ENCODE measurements around the gene FLYWCH1. TPM values are rescaled to one million over a fixed set of nuclear protein-coding genes. Genes with fewer than 3 reads are reported as not detected.

The FLYWCH1 gene
- polyA plus RNA-seq, 5 donors = 14.7 to 41.5 (median 20.0) TPM

- no peak for DNase-seq
Measured at GRCh38 chr16:2981177-2981898, 69.6 kb downstream of the FLYWCH1 start.

- no peak for DNase-seq
Measured at GRCh38 chr16:2981899-2982250, 70.1 kb downstream of the FLYWCH1 start.

DNA sequence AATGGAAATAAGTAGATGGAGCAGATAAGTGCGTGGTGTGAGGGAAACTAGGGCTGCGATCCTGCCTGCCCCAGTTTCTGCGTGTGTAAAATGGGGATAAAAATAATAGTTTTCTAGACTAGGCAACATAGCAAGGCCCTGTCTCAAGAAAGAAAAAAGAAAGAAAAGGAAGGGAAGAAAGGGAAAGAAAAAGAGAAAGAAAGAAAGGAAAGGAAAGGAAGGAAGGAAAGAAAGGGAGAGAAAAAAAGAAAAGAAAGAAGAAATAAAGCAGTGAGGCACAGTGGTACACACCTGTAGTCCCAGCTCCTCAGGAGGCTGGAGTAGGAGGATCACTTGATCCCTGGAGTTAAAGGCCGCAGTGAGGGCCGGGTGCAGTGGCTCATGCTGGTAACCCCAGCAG lies 70.7 kb downstream of the FLYWCH1 start:
- no peak for DNase-seq

DNA sequence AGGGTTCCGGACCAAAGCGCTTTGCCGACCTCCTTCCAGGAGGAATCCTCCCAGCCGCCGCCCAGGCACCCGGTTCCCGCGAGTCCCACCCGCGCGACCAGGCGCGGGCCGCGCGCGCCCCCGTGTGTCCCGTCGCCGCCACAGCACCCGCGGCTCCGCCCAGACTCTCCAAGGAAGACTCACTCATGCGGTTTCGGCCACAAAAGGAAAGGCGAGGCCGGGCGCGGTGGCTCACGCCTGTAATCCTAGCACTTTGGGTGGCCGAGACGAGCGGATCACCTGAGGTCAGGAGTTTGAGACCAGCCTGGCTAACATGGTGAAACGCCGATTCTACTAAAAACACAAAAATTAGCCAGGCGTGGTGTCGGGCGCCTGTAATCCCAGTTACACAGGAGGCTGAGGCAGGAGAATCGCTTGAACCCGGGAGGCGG lies 72.0 kb downstream of the FLYWCH1 start:
- DNase-seq = peak; percentile 65 to 73

DNA sequence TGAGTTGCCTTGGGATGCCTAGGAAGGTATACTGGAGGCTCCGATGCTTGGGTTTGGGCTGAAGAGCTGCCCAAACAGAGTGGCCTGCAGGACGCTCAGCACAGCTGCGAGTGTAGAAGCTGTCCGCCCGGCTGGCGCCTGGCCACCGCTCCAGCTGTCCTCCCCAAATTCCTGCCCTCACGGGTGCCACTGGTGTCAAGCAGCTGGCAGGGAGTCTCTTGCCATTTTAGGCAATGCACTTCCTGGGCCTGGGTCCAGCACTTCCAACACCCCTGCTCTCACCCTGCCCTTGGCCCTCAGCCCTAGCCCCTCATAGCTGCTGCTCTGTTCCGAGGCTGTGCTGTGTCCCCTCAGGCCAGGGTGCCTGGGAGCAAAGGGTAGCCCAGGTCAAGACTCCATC lies 73.7 kb downstream of the FLYWCH1 start:
- peak in 1 of 2 donors; percentile 68 for DNase-seq

DNA sequence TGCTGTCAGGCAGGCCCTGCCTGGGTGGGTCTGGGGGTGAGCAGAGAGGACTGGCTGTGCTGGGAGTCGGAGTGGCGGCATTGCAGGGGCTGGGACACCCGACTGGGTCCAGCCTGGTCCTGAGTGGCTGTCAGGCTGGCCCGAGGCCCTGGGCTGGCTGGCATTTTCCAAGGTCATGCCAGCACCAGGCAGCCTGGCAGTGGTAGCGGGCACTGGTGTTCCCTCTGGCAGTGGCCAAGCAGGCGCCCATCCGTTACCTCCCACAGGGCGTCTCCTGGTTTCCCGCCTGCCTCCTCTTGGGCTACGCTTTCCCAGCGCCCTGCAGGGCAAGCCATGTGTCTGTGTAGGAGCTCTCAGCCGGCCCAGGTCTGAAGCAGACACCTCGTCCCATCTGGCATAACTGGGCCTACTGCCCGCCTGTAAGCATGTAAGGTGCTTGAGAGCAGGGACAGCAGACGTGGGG lies 74.2 kb downstream of the FLYWCH1 start:
- no peak for DNase-seq

GRCh38 chr16:2986623-2987188 lies 75.0 kb downstream of the FLYWCH1 start:
- no peak for DNase-seq

DNA sequence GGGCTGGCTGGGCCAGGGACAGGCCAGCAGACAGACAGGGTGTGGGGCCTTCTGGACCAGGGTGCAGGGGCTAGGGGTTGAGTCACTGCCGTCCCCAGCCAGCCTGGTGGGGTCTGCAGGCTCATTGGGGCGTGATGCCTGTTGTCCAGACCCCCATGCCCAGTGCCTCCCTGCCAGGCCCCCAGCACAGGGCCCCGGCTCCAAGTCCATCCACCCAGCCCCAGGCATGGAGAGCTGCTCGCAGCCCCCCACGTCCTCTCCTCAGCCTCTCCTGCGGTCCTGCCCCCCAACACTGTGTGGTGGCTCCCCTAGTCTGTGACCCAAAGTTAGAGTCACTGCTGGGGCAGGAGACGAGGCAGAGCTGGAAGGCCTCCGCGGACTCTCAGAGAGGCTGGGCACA lies 75.6 kb downstream of the FLYWCH1 start:
- DNase-seq = no peak

DNA sequence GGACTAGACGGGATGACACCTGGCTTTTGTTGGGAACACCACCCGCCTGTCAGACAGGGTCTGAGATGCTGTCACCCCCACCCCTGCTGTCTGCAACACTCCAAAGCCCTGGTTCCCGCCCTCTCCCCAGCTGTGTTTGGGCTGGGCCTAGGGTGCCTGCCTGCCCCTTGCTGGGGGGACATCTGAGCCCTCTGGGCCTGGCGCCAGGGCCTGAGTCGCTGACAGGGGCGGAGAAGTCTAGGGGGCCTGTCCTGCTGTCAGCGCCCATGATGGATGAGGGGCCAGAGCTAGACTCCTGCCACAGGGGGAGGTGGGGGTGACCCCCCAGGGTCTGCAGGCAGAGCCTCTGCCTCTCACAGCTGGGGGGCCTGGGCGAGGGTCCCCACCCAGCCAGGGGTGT lies 76.1 kb downstream of the FLYWCH1 start:
- peak; percentile 70 to 71 for DNase-seq

DNA sequence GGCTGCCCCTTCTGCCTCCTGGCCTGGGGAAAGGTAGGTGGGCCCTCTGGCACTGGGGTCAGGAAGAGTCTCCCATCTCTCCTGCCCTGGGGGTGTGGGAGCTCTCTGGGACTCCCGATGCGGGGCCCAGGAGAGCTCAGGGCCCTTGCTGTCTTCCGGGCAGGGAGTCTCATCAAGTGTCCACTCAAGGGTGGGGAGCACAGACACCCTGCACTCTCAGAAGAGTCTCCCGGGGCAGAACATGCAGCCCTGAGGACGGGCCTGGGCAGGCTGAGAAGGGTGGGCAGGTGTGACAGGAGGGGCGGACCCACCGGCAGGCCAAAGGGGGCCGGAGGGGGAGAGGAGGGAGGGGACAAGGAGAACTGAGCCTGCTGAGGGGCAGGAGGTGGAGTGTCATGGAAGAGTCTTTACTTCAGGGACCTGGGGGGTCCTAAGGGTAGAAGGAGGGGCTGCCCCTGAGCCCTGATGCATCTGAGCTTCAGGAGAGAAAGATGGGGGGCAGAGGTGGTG lies 76.9 kb downstream of the FLYWCH1 start:
- no peak for DNase-seq

DNA sequence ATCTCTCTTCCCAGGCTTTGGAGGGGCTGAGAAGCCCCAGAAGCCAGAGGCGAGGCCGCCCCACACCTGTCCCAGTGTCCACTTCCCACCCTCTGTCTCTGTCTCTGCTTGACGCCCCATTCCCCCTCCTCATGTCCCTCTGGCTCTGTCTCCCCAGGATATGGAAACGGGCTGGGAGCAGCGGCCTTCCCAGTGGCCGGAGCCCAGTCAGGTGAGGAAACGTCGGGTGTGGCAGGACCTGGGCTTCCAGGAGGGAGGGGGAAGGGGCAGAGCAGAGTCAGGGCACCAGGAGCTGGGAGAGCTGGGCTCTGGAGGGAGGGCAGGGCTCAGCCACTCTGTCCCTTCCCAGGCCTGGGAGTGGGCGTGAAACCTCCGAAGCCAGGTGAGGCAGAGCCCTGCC lies 79.2 kb downstream of the FLYWCH1 start:
- no peak for DNase-seq

DNA sequence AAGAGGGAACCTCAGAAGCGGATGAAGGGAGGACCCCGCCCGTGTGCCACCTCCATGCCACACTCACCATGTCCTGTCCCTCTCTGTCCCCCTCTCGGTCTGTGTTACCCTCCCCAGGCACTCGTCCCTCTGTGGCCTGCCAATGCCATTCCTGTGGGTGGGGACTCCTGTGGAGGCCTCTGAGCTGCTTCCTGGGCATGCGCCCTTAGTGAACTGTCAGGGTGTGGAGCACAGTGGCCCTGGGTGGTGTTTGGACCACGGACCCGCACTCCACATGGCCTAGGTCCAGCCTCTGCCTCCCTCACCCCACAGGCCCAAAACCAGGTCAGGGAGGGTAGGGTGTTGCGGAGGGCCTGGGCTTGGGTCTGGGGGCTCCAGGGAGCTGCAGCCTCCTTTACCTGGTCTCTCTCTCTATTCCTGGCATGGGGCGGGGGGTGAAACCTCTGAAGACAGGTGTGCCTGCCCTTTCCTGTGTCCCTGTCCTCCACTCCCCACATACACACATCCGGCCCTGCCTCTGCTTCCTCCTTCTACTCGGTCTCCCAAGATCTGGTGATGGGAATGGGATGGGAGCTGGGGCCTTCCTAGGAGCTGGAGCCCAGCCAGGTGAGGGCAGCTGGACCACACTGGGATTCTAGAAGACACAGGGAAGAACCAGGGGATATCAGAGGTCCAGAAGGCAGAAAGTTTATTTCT lies 80.0 kb downstream of the FLYWCH1 start:
- DNase-seq = no peak

GRCh38 chr16:2992383-2993081 lies 80.8 kb downstream of the FLYWCH1 start:
- no peak for DNase-seq

DNA sequence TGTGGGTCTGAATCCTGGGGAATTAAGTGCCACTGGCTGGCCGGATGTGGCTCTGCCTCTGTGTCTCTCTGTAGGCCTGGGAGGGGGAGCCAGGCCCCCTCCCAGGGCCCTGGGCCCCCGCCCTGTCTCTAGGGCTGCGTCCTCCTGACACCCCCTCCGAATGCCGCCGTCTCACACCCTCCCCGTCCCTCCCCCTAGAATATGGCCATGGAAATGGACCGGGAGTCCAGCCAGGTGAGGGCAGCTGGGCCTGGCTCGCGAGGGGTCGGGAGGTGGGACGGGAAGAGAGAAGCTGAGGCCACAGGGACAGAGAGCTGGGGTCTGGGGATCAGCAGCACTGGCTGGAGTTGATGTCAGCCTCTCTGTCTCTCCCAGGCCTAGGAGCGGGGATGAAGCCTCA lies 84.6 kb downstream of the FLYWCH1 start:
- no peak for DNase-seq

DNA sequence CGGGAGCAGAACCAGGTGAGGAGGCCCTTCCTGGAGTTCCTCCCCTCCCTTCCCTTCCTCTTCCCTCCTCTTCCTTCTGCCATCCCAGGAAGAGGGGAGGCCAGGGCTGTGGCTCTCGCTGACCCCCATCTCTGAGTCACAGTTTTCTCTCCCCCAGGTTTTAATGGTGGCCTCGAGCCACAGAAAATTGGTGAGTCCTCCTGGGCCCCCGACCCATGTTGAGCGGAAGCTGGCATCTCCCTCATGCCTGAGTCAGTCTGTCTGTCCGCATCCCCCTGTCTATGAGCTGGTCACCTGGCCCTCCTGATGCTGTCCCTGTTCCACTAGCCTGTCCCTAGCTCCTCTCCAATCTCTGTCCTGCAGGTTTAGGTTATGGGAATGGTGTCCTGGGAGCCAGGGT lies 88.2 kb downstream of the FLYWCH1 start:
- DNase-seq = no peak

DNA sequence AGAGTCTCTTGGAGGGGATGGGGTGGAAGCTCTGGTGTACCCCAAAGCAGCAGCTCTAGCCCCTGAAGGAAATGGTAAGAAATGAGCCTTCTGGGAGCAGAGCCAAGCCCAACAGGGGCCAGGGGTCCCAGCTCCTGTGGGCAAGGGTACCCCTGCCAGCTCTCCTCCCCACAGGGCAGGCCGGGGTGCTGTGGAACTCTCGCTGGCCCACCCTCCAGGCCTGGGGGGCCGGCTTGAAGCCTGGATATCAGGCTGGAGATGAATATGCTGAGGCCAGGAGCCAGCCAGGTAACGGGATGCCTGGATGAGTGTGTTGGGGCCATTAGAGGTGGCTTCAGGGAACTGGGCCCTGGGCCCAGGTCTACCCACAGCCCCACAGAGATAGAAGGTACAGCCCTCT lies 88.8 kb downstream of the FLYWCH1 start:
- no peak for DNase-seq

Other genes with a start within 250 kb of the FLYWCH1 start
- 10 to 100 TPM; 19.0 to 25.7 (median 21.4) TPM for gene KCTD5, start 229.4 kb upstream of the FLYWCH1 start, polyA plus RNA-seq (ENCODE audit: insufficient read depth in 1 of 5, insufficient read length in 5 of 5, low replicate concordance in 1 of 5)
- gene PRSS27, start 191.7 kb upstream of the FLYWCH1 start, polyA plus RNA-seq (ENCODE audit: insufficient read depth in 1 of 5, insufficient read length in 5 of 5, low replicate concordance in 1 of 5) = 1 to 10 TPM; 1.7 to 3.1 (median 2.5) TPM
- gene SRRM2, start 159.3 kb upstream of the FLYWCH1 start, polyA plus RNA-seq (ENCODE audit: insufficient read depth in 1 of 5, insufficient read length in 5 of 5, low replicate concordance in 1 of 5) = 100 to 1,000 TPM; 524 to 630 (median 557) TPM
- gene ELOB, start 134.7 kb upstream of the FLYWCH1 start, polyA plus RNA-seq (ENCODE audit: insufficient read depth in 1 of 5, insufficient read length in 5 of 5, low replicate concordance in 1 of 5) = 100 to 1,000 TPM; 133 to 296 (median 161) TPM
- under 1 TPM; 0.18 to 0.46 (median 0.22) TPM for gene PRSS33, start 124.4 kb upstream of the FLYWCH1 start, polyA plus RNA-seq (ENCODE audit: insufficient read depth in 1 of 5, insufficient read length in 5 of 5, low replicate concordance in 1 of 5)
- gene PRSS41, start 113.5 kb upstream of the FLYWCH1 start, polyA plus RNA-seq (ENCODE audit: insufficient read depth in 1 of 5, insufficient read length in 5 of 5, low replicate concordance in 1 of 5) = not detected
- under 1 TPM in 3 of 5 donors, not detected in 2; 0.14 to 0.67 (median 0.23) TPM for gene PRSS21, start 94.7 kb upstream of the FLYWCH1 start, polyA plus RNA-seq (ENCODE audit: insufficient read depth in 1 of 5, insufficient read length in 5 of 5, low replicate concordance in 1 of 5)
- gene ZG16B, start 81.6 kb upstream of the FLYWCH1 start, polyA plus RNA-seq (ENCODE audit: insufficient read depth in 1 of 5, insufficient read length in 5 of 5, low replicate concordance in 1 of 5) = under 1 TPM; 0.49 to 0.76 (median 0.59) TPM
- 10 to 100 TPM; 10.1 to 18.0 (median 15.8) TPM for gene PRSS22, start 53.8 kb upstream of the FLYWCH1 start, polyA plus RNA-seq (ENCODE audit: insufficient read depth in 1 of 5, insufficient read length in 5 of 5, low replicate concordance in 1 of 5)
- 10 to 100 TPM; 14.0 to 34.9 (median 19.8) TPM for gene FLYWCH2, start 28.7 kb upstream of the FLYWCH1 start, polyA plus RNA-seq (ENCODE audit: insufficient read depth in 1 of 5, insufficient read length in 5 of 5, low replicate concordance in 1 of 5)
- gene KREMEN2, start 52.3 kb downstream of the FLYWCH1 start, polyA plus RNA-seq (ENCODE audit: insufficient read depth in 1 of 5, insufficient read length in 5 of 5, low replicate concordance in 1 of 5) = under 1 TPM; 0.16 to 0.87 (median 0.26) TPM
- 10 to 100 TPM; 12.0 to 18.5 (median 13.2) TPM for gene PAQR4, start 57.4 kb downstream of the FLYWCH1 start, polyA plus RNA-seq (ENCODE audit: insufficient read depth in 1 of 5, insufficient read length in 5 of 5, low replicate concordance in 1 of 5)
- gene PKMYT1, start 68.5 kb downstream of the FLYWCH1 start, polyA plus RNA-seq (ENCODE audit: insufficient read depth in 1 of 5, insufficient read length in 5 of 5, low replicate concordance in 1 of 5) = 10 to 100 TPM; 14.5 to 22.9 (median 15.4) TPM
- 1 to 10 TPM; 4.0 to 7.3 (median 6.3) TPM for gene CLDN9, start 101.0 kb downstream of the FLYWCH1 start, polyA plus RNA-seq (ENCODE audit: insufficient read depth in 1 of 5, insufficient read length in 5 of 5, low replicate concordance in 1 of 5)
- gene CLDN6, start 106.3 kb downstream of the FLYWCH1 start, polyA plus RNA-seq (ENCODE audit: insufficient read depth in 1 of 5, insufficient read length in 5 of 5, low replicate concordance in 1 of 5) = 100 to 1,000 TPM in 4 of 5 donors, 10 to 100 TPM in 1; 86.3 to 124 (median 118) TPM
- gene TNFRSF12A, start 108.4 kb downstream of the FLYWCH1 start, polyA plus RNA-seq (ENCODE audit: insufficient read depth in 1 of 5, insufficient read length in 5 of 5, low replicate concordance in 1 of 5) = 1 to 10 TPM; 2.7 to 6.8 (median 3.6) TPM
- 10 to 100 TPM; 26.6 to 45.7 (median 34.8) TPM for gene HCFC1R1, start 112.0 kb downstream of the FLYWCH1 start, polyA plus RNA-seq (ENCODE audit: insufficient read depth in 1 of 5, insufficient read length in 5 of 5, low replicate concordance in 1 of 5)
- gene THOC6, start 112.1 kb downstream of the FLYWCH1 start, polyA plus RNA-seq (ENCODE audit: insufficient read depth in 1 of 5, insufficient read length in 5 of 5, low replicate concordance in 1 of 5) = 10 to 100 TPM; 20.0 to 37.5 (median 27.2) TPM
- 1 to 10 TPM; 2.2 to 5.1 (median 2.6) TPM for gene BICDL2, start 125.0 kb downstream of the FLYWCH1 start, polyA plus RNA-seq (ENCODE audit: insufficient read depth in 1 of 5, insufficient read length in 5 of 5, low replicate concordance in 1 of 5)
- gene MMP25, start 134.6 kb downstream of the FLYWCH1 start, polyA plus RNA-seq (ENCODE audit: insufficient read depth in 1 of 5, insufficient read length in 5 of 5, low replicate concordance in 1 of 5) = 1 to 10 TPM; 1.4 to 3.4 (median 2.1) TPM
- 100 to 1,000 TPM in 1 of 5 donors, 10 to 100 TPM in 4; 39.7 to 103 (median 61.6) TPM for gene IL32, start 153.7 kb downstream of the FLYWCH1 start, polyA plus RNA-seq (ENCODE audit: insufficient read depth in 1 of 5, insufficient read length in 5 of 5, low replicate concordance in 1 of 5)
- under 1 TPM in 2 of 5 donors, not detected in 3; 0.09 to 0.12 TPM for gene ZSCAN10, start 187.4 kb downstream of the FLYWCH1 start, polyA plus RNA-seq (ENCODE audit: insufficient read depth in 1 of 5, insufficient read length in 5 of 5, low replicate concordance in 1 of 5)
- gene ZNF205, start 200.7 kb downstream of the FLYWCH1 start, polyA plus RNA-seq (ENCODE audit: insufficient read depth in 1 of 5, insufficient read length in 5 of 5, low replicate concordance in 1 of 5) = 10 to 100 TPM; 12.6 to 20.4 (median 14.8) TPM
- gene ZNF213, start 223.1 kb downstream of the FLYWCH1 start, polyA plus RNA-seq (ENCODE audit: insufficient read depth in 1 of 5, insufficient read length in 5 of 5, low replicate concordance in 1 of 5) = 10 to 100 TPM; 10.5 to 18.5 (median 14.7) TPM